GM13977 (cell line): ENCODE measurements around the gene ZNF341.
"Not testable (repeated sequence)": the region's sequence is repeated elsewhere in the genome, so short reads cannot be mapped to it uniquely, and the experiment has no call there.

Experiments
- DNase-seq: peaks from one replicate; pipeline ENCODE4 v3.0.0; 2012; ENCODE audit warnings: low spot score
- in situ Hi-C: fragments of 300-500 bp; cut with MboI; formaldehyde crosslinking; loops from one replicate; pipeline ENCODE4 v1.12.0; 2022; ENCODE audit warnings: low sequenced_read_pairs, low pct_unique_long_range_greater_than_20kb, mixed read lengths, inconsistent platforms; ENCODE audit not compliant: unreplicated experiment
- TF ChIP-seq, protein P1 (sequence below): IDR thresholded peaks from 2 replicates; pipeline ENCODE4 v1.5.1; 2012; ENCODE audit warnings: mild to moderate bottlenecking, control low read depth; ENCODE audit not compliant: insufficient read depth; ENCODE audit errors: extremely low read depth, missing control alignments

The ZNF341 gene

DNA sequence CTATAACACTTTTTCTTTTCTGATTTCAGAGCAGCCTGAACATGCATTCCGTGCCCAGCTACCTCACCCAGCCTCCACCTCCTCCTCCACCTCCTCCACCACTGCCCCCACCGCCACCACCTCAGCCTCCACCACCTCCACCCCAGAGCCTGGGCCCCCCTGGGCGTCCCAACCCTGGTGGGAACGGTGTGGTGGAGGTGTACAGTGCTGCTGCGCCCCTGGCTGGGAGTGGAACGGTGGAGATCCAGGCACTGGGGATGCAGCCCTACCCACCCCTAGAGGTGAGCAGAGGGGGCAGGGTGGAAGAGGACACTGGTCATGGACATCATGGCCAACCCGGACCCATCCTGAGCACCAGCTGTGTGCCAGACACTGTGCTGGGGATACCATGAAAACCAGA, 21.3 kb downstream of the ZNF341 start:
- in situ Hi-C loops: no loop called here
- TF ChIP-seq, protein P1, sequence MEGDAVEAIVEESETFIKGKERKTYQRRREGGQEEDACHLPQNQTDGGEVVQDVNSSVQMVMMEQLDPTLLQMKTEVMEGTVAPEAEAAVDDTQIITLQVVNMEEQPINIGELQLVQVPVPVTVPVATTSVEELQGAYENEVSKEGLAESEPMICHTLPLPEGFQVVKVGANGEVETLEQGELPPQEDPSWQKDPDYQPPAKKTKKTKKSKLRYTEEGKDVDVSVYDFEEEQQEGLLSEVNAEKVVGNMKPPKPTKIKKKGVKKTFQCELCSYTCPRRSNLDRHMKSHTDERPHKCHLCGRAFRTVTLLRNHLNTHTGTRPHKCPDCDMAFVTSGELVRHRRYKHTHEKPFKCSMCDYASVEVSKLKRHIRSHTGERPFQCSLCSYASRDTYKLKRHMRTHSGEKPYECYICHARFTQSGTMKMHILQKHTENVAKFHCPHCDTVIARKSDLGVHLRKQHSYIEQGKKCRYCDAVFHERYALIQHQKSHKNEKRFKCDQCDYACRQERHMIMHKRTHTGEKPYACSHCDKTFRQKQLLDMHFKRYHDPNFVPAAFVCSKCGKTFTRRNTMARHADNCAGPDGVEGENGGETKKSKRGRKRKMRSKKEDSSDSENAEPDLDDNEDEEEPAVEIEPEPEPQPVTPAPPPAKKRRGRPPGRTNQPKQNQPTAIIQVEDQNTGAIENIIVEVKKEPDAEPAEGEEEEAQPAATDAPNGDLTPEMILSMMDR: no peak
- DNase-seq: no peak

DNA sequence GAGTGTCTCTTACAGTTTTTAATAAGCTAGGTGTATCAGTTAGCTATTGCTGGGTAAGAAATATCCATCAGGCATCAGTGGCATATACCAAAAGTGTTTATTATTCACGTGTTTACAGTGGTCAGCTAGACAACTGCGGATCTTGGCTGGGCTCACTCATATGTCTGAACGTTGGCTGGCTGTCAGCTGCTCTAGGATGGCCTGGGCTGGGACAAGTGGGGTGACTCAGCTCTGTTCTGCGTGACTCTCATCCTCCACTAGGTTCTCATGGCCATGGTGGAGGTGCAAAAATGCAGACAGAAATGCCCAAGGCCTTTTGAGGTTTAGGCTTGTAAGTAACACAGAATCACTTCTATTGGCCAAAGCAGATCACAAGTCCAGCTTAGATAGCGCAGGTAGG, 22.0 kb downstream of the ZNF341 start:
- DNase-seq: no peak
- in situ Hi-C loops: no loop called here
- TF ChIP-seq, protein P1: no peak

DNA sequence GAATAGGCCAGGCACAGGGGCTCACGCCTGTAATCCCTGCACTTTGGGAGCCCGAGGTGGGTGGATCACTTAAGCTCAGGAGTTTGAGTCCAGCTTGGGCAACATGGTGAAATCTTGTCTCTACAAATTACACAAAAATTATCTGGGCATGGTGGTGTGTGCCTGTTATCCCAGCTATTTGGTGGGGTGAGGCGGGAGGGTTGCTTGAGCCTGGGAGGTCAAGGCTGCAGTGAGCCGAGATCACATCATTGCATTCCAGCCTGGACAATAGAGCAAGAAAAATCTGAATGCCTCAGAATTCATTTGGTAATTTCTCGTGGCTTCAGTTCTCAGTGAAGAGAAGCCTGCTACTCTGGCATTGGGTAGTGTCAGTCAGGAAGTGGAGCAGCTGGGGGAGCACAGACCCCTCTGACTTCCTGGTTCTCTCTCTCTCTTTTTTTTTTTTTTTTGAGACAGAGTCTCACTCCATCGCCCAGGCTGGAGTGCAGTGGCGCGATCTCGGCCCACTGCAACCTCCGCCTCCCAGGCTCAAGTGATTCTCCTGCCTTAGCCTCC, 24.2 kb downstream of the ZNF341 start:
- DNase-seq, in situ Hi-C loops: not testable (repeated sequence)

DNA sequence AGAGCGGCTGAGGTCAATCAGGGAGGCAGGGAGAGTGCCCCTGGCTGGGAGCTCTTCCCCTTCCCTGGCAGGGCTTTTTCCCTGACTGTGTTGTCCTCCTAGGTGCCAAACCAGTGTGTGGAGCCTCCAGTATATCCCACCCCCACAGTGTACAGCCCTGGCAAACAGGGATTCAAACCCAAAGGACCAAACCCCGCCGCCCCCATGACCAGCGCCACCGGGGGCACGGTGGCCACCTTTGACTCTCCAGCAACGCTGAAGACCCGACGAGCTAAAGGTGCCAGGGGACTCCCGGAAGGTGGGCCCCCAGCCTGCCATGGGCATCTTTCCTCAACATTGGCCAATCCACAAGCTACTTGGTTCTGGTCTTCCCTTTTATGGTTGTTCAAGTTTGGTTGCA, 25.2 kb downstream of the ZNF341 start:
- in situ Hi-C loops: no loop called here
- TF ChIP-seq, protein P1: no peak
- no peak for DNase-seq

DNA sequence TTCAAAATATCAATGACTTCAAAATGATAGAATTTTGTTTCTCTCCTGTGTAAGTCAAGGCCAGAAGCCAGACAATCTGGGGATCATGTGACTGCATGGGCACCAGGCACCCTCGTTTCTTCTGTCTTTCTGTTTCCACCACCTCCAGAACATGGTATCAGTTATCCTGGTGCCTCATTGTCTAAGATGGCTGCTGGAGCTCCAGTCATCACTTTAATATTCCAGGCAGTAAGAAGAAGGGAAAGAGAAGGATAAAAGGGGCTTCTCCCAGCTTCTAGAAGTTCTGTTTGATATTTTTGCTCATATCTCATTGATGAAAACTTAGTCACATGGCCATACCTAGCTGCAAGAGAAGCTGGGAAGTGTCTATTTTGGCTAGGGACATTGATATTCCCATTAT, 25.7 kb downstream of the ZNF341 start:
- in situ Hi-C loops: no loop called here
- DNase-seq: no peak
- TF ChIP-seq, protein P1: no peak

DNA sequence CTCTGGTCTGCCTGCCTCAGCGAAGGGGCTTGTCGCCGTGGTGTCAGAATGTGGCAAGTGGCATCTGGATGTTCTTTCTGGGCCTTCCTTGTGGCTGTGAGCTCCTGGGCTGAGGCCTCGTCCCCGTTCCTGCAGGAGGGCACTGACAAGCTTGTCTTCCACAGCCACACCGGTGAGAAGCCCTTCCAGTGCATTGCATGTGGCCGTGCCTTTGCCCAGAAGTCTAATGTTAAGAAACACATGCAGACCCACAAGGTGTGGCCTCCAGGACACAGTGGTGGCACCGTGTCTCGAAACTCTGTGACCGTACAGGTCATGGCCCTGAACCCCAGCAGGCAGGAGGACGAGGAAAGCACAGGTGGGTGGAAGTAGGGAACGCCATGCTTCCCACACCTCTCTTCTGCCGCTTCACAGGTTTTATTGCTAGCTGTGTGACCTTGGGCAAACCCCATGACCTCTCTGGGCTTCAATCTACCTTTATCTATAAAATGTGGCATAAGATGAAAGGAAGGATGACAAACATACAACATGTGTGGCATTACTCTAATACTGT, 30.0 kb downstream of the ZNF341 start:
- in situ Hi-C loops: no loop called here
- TF ChIP-seq, protein P1: no peak

DNA sequence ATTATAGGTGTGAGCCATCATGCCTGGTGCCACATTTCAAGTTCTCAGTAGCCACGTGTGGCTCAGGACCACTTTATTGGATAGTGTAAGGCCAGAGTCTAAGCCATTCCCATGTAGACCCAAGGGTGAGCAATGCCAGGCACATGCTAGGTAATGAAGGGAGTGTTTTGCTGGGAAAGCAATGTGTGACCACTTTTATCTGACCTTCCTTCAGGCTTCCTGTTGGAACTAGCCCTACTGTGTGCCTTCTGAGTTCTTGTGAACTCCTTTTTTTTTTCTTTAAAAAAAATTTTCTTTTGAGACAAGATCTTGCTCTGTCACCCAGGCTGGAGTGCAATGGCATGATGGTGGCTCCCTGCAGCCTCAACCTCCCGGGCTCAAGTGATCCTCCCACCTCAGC, 33.3 kb downstream of the ZNF341 start:
- in situ Hi-C loops: no loop called here
- TF ChIP-seq, protein P1: no peak
- DNase-seq: no peak

More for the DNA sequence above, 30.0 kb downstream of the ZNF341 start:
- no peak for DNase-seq
